AG04449 (cell line): ENCODE results near the gene MOCOS.

Source experiments
- CTCF ChIA-PET: fragments of 350-600 bp; formaldehyde crosslinking; extraction: SDS; loops from one replicate; lab custom pipeline; 2021; ENCODE audit warnings: antibody characterized with exemption; lab: Yijun Ruan, JAX
- POLR2A ChIA-PET: fragments of 400-600, 350-600 bp; formaldehyde crosslinking; extraction: SDS; loops from one replicate; lab custom pipeline; 2020; ENCODE audit warnings: antibody characterized with exemption, inconsistent platforms; lab: Yijun Ruan, JAX
- DNase-seq: peaks from one replicate; pipeline ENCODE4 v3.0.0-alpha.2; 2010; ENCODE audit warnings: low read depth, low spot score
- H3K4me3 ChIP-seq: 2 replicates; pipeline ENCODE4 v1.5.1; 2011; ENCODE audit warnings: low read depth, mild to moderate bottlenecking, control low read depth, low read length
- TF ChIP-seq, protein P1 (sequence below): IDR thresholded peaks from one replicate; pipeline ENCODE4 v1.5.1; 2011; ENCODE audit warnings: mild to moderate bottlenecking, moderate library complexity, low read length, control low read depth, inconsistent platforms; ENCODE audit not compliant: insufficient read depth; ENCODE audit errors: missing control alignments

The MOCOS gene, protein sequence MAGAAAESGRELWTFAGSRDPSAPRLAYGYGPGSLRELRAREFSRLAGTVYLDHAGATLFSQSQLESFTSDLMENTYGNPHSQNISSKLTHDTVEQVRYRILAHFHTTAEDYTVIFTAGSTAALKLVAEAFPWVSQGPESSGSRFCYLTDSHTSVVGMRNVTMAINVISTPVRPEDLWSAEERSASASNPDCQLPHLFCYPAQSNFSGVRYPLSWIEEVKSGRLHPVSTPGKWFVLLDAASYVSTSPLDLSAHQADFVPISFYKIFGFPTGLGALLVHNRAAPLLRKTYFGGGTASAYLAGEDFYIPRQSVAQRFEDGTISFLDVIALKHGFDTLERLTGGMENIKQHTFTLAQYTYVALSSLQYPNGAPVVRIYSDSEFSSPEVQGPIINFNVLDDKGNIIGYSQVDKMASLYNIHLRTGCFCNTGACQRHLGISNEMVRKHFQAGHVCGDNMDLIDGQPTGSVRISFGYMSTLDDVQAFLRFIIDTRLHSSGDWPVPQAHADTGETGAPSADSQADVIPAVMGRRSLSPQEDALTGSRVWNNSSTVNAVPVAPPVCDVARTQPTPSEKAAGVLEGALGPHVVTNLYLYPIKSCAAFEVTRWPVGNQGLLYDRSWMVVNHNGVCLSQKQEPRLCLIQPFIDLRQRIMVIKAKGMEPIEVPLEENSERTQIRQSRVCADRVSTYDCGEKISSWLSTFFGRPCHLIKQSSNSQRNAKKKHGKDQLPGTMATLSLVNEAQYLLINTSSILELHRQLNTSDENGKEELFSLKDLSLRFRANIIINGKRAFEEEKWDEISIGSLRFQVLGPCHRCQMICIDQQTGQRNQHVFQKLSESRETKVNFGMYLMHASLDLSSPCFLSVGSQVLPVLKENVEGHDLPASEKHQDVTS

DNA sequence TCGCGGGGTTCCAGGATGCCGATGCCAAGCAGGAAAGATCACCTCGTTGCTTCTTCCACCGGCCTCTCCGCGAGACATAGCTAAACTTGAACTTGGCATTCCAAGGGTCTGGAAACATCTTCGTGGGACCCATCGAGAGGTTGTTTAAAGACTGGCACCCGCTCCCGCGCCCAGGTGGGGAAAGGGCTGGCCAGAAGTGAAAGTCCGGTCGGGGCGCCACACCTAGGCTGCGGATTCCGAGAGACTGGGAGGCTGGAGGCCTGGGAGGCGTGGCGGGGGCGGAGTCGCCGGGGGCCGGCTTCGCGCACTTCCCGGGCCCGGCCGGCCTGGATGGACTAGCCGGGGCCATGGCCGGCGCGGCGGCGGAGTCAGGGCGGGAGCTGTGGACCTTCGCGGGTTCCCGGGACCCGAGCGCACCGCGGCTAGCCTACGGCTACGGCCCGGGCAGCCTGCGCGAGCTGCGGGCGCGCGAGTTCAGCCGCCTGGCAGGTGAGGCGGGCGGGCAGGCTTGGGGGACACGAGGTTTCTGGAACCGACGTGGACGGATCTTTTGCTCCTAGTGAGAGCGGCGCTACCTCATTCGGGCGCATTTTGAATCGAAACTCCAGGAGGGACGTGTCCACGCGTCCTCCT, at the start of gene MOCOS:
TSS of gene MOCOS (plus strand) at position 305 of the 633 bp plus-strand sequence. CDS start at position 348, 43 bp downstream.
- no peak for DNase-seq
- H3K4me3 ChIP-seq = peak within 1 kb of the TSS; percentile 72
- TF ChIP-seq, protein P1, sequence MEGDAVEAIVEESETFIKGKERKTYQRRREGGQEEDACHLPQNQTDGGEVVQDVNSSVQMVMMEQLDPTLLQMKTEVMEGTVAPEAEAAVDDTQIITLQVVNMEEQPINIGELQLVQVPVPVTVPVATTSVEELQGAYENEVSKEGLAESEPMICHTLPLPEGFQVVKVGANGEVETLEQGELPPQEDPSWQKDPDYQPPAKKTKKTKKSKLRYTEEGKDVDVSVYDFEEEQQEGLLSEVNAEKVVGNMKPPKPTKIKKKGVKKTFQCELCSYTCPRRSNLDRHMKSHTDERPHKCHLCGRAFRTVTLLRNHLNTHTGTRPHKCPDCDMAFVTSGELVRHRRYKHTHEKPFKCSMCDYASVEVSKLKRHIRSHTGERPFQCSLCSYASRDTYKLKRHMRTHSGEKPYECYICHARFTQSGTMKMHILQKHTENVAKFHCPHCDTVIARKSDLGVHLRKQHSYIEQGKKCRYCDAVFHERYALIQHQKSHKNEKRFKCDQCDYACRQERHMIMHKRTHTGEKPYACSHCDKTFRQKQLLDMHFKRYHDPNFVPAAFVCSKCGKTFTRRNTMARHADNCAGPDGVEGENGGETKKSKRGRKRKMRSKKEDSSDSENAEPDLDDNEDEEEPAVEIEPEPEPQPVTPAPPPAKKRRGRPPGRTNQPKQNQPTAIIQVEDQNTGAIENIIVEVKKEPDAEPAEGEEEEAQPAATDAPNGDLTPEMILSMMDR = no peak
- CTCF ChIA-PET = interaction anchor here (1.3 to 1.8 kb wide), 2 partner anchors 12 to 89 kb away, joined by 3 to 10 read pairs; no protein-coding TSS in a partner anchor
- POLR2A ChIA-PET = no interaction called here

DNA sequence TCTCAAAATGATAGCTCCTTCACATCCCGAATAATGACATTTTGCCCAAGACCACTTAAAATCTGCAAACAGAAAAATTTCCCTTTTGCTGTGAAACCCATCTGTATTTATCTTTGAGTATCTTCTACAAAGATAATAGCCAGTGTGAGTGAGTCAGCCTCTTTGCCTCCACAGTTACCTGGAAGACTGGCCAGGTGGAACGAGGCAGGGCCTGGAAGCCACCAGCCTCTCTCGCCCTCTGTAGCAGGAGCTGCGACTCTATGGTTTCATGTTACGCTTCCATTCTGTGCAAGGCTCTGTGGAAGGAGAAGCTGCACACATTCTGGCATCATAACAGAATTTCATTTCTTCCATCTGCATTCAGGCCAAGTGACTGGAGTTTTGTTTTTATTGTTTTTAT, 48.1 kb upstream of the MOCOS start:
- no peak overlapping the region for H3K4me3 ChIP-seq
- DNase-seq = no peak
- ChIA-PET POLR2A (no interaction called here), CTCF (interaction anchor here (0.5 to 2.2 kb wide), 3 partner anchors 9 to 146 kb away, joined by 3 to 8 read pairs (median 6); partner anchors contain the start of genes ELP2 and SLC39A6)
- TF ChIP-seq, protein P1 = no peak

DNA sequence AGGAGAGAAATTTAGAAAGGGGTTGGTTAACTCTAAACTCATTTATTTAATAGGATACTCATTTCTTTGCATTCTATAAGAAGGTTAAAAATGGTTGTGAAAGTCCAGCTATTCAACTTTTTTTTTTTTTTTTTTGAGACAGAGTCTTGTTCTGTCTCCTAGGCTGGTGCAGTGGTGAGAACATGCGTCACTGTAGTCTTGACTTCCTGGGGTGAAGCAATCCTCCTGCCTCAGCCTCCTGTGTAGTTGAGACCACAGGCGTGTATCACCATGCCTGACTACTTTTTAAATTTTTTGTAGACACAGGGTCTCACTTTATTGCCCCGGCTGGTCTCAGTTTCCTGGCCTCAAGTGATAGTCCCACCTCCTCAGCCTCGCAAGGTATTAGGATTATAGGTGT, 45.7 kb upstream of the MOCOS start:
- DNase-seq = no peak
- CTCF ChIA-PET = no interaction called here

DNA sequence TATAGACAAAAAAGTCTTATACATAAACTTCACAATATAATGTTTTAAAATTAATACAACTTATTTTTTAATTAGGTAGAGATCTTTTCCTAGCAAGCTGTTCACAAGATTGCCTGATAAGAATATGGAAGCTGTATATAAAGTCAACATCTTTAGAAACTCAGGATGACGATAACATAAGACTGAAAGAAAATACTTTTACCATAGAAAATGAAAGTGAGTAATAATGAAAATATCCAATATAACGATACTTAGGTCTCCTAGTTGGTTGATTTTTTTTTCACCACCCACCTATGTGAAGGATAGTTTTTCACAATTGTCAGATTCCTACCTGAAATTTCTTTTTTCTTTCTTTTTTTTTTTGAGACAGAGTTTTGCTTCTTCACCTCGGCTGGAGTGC, 44.5 kb upstream of the MOCOS start:
- TF ChIP-seq, protein P1 = no peak
- DNase-seq = no peak
- no peak overlapping the region for H3K4me3 ChIP-seq
- ChIA-PET CTCF (interaction anchor here (1.4 kb wide), 1 partner anchor 14 kb away, joined by 3 read pairs; no protein-coding TSS in a partner anchor), POLR2A (no interaction called here)

More for the DNA sequence above, 45.7 kb upstream of the MOCOS start:
- POLR2A ChIA-PET = interaction anchor here (0.6 kb wide), 1 partner anchor 11 kb away, joined by 5 read pairs; no protein-coding TSS in a partner anchor
- TF ChIP-seq, protein P1 = no peak
- H3K4me3 ChIP-seq = no peak overlapping the region

DNA sequence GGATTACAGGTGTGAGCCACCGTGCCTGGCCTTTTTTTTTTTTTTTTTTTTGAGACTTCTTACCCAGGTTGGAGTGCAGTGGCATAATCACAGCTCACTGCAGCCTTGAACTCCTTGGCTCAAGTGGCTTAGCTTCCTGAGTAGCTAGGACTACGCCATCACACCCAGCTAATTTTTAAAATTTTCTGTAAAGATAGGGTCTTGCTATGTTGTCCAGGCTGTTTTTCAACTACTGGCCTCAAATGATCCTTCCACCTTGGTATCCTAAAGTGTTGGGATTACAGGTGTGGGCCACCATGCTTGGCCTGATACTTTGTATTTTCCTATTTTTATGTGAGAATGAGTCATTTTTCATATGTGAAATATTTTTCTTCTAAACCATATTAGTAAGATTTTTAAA, 43.9 kb upstream of the MOCOS start:
- ChIA-PET CTCF (interaction anchor here (1.4 kb wide), 1 partner anchor 15 kb away, joined by 3 read pairs; no protein-coding TSS in a partner anchor), POLR2A (no interaction called here)
- DNase-seq = no peak
- TF ChIP-seq, protein P1 = no peak
- no peak overlapping the region for H3K4me3 ChIP-seq
